Activated CD8-positive, alpha-beta T cell treated with anti-CD3 and anti-CD28 coated beads for 36 hours (primary cell): ENCODE data around the gene CYP20A1. TPM values are rescaled to one million over a fixed set of nuclear protein-coding genes. Genes with fewer than 3 reads are reported as not detected.
"Not testable (repeated sequence)": the region's sequence is repeated elsewhere in the genome, so short reads cannot be mapped to it uniquely, and the experiment has no call there.

Experiments used
- ATAC-seq: fragments of 200-7000 bp; cut with Tn5 transposase; one replicate; pipeline ENCODE4 v1.10.0; 2021; ENCODE audit warnings: mild to moderate bottlenecking, moderate library complexity
- CTCF ChIA-PET: fragments of 350-600 bp; sonication (Branson Sonifier 250); formaldehyde crosslinking; loops from one replicate; lab custom pipeline; 2021; ENCODE audit warnings: antibody characterized with exemption; lab: Charles Lee
- POLR2A ChIA-PET: fragments of 350-600 bp; sonication (Branson Sonifier 250); formaldehyde crosslinking; loops from one replicate; lab custom pipeline; 2021; ENCODE audit warnings: antibody characterized with exemption; lab: Charles Lee
- DNase-seq: peaks from one replicate; pipeline ENCODE4 v3.0.0-alpha.2; 2020
- H3K27ac Mint-ChIP-seq: one replicate; pipeline ENCODE4 v1.8.0; 2021; ENCODE audit warnings: mild to moderate bottlenecking, mixed read lengths
- H3K27me3 Mint-ChIP-seq: one replicate; pipeline ENCODE4 v1.8.0; 2021; ENCODE audit warnings: mixed read lengths
- H3K36me3 Mint-ChIP-seq: one replicate; pipeline ENCODE4 v1.8.0; 2021; ENCODE audit warnings: low read depth, mixed read lengths
- H3K4me1 Mint-ChIP-seq: one replicate; pipeline ENCODE4 v1.8.0; 2021; ENCODE audit warnings: low read depth, mixed read lengths
- H3K4me3 Mint-ChIP-seq: one replicate; pipeline ENCODE4 v1.8.0; 2021; ENCODE audit warnings: mild to moderate bottlenecking, moderate library complexity, mixed read lengths
- H3K9me3 Mint-ChIP-seq: one replicate; pipeline ENCODE4 v1.8.0; 2021; ENCODE audit warnings: mixed read lengths
- CTCF ChIP-seq: fragments of 200-600 bp; IDR thresholded peaks from one replicate; pipeline ENCODE4 v1.8.0; 2022; ENCODE audit warnings: antibody characterized with exemption, mild to moderate bottlenecking
- intact Hi-C: fragments of 100-400 bp; cut with micrococcal nuclease; formaldehyde crosslinking; loops from one replicate; pipeline ENCODE4 v1.10.0; 2022
- total RNA-seq, 2 experiments: library from RNA; stranded (reverse); gene quantifications; one replicate each; pipeline ENCODE4 v1.2.3, GENCODE V29; 2021

The CYP20A1 gene
- total RNA-seq, 2 experiments from 2014 or later, result 13.8 to 14.3 TPM

GRCh38 chr2:203280428-203281064, 41.7 kb downstream of the CYP20A1 start:
- H3K4me3 Mint-ChIP-seq, result no peak overlapping the region
- ChIA-PET CTCF (no interaction called here), POLR2A (interaction anchor here (0.7 to 1.0 kb wide), 2 partner anchors 19 to 67 kb away, joined by 3 to 4 read pairs; no protein-coding TSS in a partner anchor)
- no peak for ATAC-seq
- intact Hi-C loops, result no loop called here
- TF ChIP-seq CTCF, result no peak
- no peak overlapping the region for H3K27ac Mint-ChIP-seq
- no peaks in the 10 kb centered on the region for H3K27me3 Mint-ChIP-seq
- H3K36me3 Mint-ChIP-seq, result peaks cover 16% of the 10 kb centered on the region
- H3K9me3 Mint-ChIP-seq, result no peaks in the 10 kb centered on the region
- H3K4me1 Mint-ChIP-seq, result no peaks in the 10 kb centered on the region
- DNase-seq, result no peak

- Mint-ChIP-seq H3K9me3 (no peaks in the 10 kb centered on the region), H3K4me1 (no peaks in the 10 kb centered on the region), H3K27ac (no peak overlapping the region), H3K4me3 (no peak overlapping the region), H3K36me3 (peaks cover 20% of the 10 kb centered on the region), H3K27me3 (no peaks in the 10 kb centered on the region)
- DNase-seq (no peak), ATAC-seq (no peak)
- intact Hi-C loops, result no loop called here
- POLR2A ChIA-PET, result interaction anchor here (0.8 kb wide), 1 partner anchor 54 kb away, joined by 4 read pairs; no protein-coding TSS in a partner anchor
- CTCF ChIA-PET, result no interaction called here
- no peak for TF ChIP-seq CTCF
Observed at GRCh38 chr2:203282101-203282500, 43.3 kb downstream of the CYP20A1 start.

- Mint-ChIP-seq H3K36me3 (peaks cover 16% of the 10 kb centered on the region), H3K4me3 (no peak overlapping the region), H3K9me3 (no peaks in the 10 kb centered on the region), H3K27me3 (no peaks in the 10 kb centered on the region), H3K27ac (no peak overlapping the region), H3K4me1 (no peaks in the 10 kb centered on the region)
- CTCF ChIA-PET, result no interaction called here
- ATAC-seq (no peak), DNase-seq (no peak)
- intact Hi-C loops, result no loop called here
- no peak for TF ChIP-seq CTCF
- POLR2A ChIA-PET, result no interaction called here
Observed at GRCh38 chr2:203286532-203286931, 47.7 kb downstream of the CYP20A1 start.

GRCh38 chr2:203301667-203302066, 62.8 kb downstream of the CYP20A1 start:
- ATAC-seq (no peak), DNase-seq (no peak)
- peaks cover 9% of the 10 kb centered on the region for H3K36me3 Mint-ChIP-seq
- ChIA-PET CTCF (interaction anchor here (1.0 kb wide), 1 partner anchor 76 kb away, joined by 3 read pairs; no protein-coding TSS in a partner anchor), POLR2A (no interaction called here)
- no peak for TF ChIP-seq CTCF
- no peaks in the 10 kb centered on the region for H3K27me3 Mint-ChIP-seq
- H3K9me3 Mint-ChIP-seq, result no peaks in the 10 kb centered on the region
- H3K27ac Mint-ChIP-seq, result no peak overlapping the region
- no peak overlapping the region for H3K4me3 Mint-ChIP-seq
- no peaks in the 10 kb centered on the region for H3K4me1 Mint-ChIP-seq
- intact Hi-C loops, result no loop called here

GRCh38 chr2:203302586-203302985, 63.8 kb downstream of the CYP20A1 start:
- POLR2A ChIA-PET, H3K27ac Mint-ChIP-seq, CTCF ChIA-PET, H3K4me3 Mint-ChIP-seq, H3K27me3 Mint-ChIP-seq, ATAC-seq, intact Hi-C loops, DNase-seq, H3K4me1 Mint-ChIP-seq, H3K9me3 Mint-ChIP-seq: not testable (repeated sequence)
- H3K36me3 Mint-ChIP-seq, result peaks cover 12% of the 10 kb centered on the region
